Hematopoietic multipotent progenitor cell treated with erythropoietin and hydrocortisone succinate and interleukin-3 and kit ligand, for 6 days (in vitro differentiated cells): Measurements from ENCODE around the gene TEX22.

ENCODE experiments used
- DNase-seq: peaks from one replicate; pipeline ENCODE4 v3.0.0-alpha.2; 2015

The TEX22 gene

DNA sequence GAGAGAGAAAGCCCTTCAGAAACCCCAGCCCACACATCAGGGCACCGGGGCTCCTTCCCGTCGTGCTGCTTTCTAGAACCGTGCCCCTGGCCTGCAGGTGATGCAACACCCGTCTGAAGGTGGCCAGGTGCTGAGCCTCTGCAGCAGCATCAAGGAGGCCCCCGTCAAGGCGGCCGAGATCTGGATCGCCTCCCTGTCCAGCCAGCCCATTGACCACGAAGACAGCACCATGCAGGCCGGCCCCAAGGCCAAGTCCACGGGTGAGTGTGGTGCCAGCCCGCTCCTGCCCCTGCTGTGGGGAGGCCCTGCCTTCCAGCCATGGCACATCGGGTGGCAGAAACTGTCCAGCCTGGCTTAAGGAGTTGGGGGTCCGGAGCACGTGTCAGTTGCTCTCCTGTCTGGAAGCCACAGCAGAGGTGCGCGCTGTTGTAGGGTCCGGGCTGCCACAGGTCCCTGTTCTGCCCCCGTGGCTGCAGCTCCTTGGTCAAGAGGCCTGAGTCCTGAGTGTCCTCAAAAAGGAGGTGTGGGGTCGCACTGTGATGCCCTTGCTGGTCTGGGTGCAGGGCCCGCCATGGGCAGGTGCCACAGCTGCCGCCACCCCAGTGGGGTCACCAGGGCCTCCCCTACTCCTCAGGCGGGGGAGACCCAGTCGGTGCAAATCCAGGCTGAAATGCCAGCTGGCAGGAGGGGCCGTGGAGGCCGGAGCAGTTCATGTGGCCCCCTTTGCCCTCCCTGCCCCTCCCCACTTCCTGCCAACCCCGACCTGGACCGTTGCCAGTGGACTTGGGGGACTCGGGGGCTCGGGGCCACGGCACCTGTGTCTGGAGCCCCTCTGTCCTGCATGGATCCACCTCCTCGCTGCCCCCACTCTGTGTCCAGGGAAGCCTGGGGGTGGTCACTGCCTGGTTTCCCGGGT is 31.0 kb upstream of the TEX22 start:
- no peak for DNase-seq

DNA sequence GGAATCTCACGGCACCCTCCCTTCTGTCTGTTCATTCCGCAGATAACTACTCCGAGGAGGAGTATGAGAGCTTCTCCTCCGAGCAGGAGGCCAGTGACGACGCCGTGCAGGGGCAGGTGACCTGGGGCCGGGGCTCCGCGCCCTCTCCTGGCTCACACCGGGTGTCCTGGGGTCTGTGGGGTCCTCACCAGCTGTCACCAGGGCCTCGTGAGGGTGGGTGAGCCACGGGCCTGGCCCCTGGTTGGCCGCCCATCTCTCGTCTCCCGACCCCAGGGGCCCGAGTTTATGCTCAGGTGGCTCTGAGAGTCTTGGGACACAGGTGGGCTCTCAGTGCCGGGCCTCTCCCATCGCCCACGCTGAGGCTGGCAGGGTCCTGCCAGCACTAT is 30.3 kb upstream of the TEX22 start:
- no peak for DNase-seq

GRCh38 chr14:105368426-105368825 is 29.9 kb upstream of the TEX22 start:
- DNase-seq = no peak

DNA sequence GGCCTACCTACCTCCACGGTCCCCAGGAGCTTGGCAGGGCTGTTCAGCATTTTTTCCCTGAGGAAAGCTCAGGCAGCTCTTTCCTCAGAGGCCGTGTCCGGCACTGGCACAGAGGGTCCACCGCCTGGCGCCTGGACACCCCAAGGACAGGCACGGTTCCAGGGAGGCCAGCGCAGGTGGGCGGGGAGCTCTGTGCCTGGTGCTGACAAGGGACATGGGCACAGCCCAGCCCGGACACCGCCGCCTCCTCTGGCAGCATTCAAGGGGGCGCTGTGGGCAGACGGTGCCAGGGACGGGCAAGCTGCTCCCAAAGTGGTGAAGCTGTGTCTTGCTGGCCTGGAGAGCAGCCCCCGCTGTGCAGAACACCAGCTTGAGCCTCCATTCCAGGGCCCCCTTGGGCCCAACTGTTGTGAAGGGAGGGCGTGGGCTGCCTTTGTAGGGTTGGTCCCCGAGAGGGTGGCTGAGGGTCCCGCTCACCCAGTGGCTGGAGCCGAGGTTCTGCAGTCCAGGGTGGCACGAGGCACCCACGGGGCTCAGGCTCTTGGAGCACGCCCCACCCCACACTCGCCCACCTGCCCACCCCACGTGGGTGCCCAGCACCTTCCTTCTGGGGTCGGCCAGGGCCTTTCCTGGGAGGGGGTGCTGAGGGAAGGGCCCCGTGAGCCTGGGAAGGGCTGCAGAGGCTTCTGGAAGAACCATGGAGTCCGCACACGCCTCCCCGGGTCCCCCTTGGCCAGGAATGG is 29.3 kb upstream of the TEX22 start:
- no peak for DNase-seq

DNA sequence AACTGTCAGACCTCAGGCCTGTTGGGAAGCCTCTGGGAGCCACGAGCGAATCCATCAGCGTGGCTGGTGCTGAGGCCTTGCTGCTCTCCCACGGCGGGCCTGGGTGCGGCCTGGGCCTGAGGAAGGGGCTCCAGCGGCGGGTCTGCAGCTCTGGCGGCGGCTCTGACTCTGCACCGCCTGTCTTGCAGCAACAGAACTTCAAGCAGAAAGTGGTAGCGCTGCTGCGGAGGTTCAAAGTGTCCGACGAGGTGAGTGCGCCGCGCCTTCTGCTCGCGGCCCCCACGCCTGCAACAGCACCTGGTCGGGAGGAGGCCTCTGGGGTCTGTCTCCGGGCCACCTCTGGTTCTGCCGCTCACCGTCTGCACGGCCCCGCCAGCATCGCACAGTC is 28.7 kb upstream of the TEX22 start:
- no peak for DNase-seq

DNA sequence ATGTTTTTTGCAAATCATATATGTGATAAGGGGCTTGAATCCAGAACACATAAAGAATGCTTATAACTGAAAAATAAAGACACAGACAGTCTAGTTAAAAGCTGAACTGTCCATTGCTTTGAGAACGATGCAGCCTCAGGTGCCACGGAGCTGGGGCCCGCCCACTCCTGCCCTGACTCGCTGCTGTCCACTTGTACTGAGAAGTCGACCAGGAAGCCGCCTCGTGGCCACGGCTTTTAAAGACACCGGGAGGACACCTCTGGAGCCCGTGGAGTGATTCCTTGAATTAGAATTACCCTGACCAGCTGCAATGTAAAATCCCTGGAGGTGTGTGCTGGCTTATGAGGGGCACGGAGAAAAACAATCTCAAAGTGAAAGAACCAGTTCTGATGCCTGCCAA is 23.9 kb upstream of the TEX22 start:
- no peak for DNase-seq

GRCh38 chr14:105375635-105376057 is 22.7 kb upstream of the TEX22 start:
- peak; percentile 27 for DNase-seq

GRCh38 chr14:105376521-105377440 is 21.6 kb upstream of the TEX22 start:
- no peak for DNase-seq

GRCh38 chr14:105377555-105378182 is 20.7 kb upstream of the TEX22 start:
- DNase-seq = no peak

DNA sequence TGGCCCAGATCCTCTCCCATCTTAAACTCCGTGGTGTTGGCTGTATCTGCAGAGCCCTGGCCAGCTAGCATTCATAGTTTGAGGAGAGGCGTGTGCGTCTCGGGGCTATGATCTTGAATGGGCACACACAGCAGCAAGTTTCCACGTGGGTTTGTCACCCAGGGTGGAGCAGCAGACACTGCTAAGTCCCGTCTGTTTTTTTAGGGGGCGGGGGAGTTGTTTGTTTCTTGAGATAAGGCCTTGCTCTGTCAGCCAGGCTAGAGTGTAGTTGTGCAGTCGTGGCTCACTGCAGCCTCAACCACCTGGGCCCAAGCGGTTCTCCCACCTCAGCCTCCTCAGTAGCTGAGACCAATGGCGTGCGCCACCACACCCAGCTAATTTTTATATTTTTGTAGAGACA is 20.1 kb upstream of the TEX22 start:
- peak; percentile 82 for DNase-seq

GRCh38 chr14:105378873-105379685 is 19.3 kb upstream of the TEX22 start:
- no peak for DNase-seq

DNA sequence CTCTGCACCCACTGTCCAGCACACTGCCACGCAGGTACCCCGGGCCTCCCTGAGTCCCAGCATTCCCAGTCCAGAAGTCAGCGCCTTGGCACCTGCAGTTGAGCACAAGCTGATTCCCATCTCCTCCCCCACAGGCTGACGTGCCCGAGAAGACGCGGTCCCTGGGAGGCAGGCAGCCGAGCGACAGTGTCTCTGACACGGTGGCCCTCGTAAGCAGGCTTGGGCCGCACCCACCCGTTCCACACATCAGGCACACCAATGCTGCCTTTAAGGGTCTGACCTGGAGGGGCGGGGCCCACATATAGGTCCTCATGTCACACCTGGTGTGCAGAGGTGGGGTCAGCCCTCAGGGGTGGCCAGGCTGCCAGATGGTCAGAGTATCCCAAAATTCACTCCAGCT is 18.4 kb upstream of the TEX22 start:
- DNase-seq = no peak

GRCh38 chr14:105380756-105381155 is 17.6 kb upstream of the TEX22 start:
- DNase-seq = no peak

GRCh38 chr14:105381446-105382342 is 16.6 kb upstream of the TEX22 start:
- no peak for DNase-seq

- no peak for DNase-seq
Measured at GRCh38 chr14:105382343-105383082, 15.8 kb upstream of the TEX22 start.

- DNase-seq = no peak
Measured at GRCh38 chr14:105383083-105383730, 15.1 kb upstream of the TEX22 start.

- no peak for DNase-seq
Measured at GRCh38 chr14:105384041-105384557, 14.2 kb upstream of the TEX22 start.

DNA sequence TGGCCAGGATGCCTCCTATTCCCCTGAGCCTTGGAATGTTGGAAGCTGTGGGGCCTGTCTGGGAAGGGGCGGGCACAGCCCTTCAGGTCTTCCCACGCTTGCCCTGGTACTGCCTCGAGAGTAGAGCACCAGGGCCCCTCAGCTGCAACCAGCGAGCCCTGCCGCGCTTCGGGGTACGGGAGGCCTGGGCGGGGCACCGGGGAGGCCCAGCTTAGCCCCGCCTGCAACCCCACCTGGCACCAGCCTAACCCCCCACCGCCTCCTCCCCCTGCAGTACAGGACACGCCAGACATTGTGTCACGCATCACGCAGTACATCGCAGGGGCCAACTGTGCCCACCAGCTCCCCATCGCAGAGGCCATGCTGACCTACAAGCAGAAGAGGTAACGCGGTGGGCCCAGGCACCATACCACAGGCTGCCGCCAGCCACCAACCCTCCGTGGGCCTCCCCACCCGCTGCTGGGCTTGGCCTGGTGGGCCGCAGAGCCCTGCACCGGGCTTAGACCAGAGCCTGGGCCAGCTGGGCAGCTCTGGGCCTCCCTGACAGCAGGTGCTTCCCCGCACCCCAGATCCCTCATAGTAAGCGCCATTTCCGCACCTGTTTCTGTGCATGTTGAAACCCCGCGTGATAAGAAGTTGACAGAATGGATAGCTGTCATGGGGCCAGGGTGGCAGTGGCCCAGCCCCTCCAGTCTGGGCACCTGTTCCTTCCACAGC is 13.6 kb upstream of the TEX22 start:
- no peak for DNase-seq

DNA sequence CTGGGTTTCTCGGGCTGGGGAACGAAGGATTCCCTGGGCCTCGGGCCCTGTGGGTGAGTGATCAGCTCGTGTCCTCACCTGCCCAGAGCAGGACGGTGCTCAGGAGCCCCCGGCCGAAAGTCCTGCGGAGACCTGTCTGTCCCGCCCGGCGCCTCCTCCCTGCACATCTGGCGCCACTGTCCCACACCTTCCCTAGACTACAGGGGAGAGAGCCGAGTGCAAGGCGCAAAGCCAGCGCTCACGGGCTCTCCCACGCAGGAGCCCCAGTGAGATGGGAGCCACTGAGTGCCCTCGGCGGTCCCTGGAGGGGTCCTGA is 13.1 kb upstream of the TEX22 start:
- DNase-seq = no peak
